GM18951 (cell line): Measurements from ENCODE around the gene LAD1.

Source experiments
- POLR2A ChIP-seq: IDR thresholded peaks from 4 replicates; pipeline ENCODE4 v1.6.1; 2011; ENCODE audit warnings: mild to moderate bottlenecking; ENCODE audit not compliant: insufficient read length, insufficient read depth; ENCODE audit errors: extremely low read depth
- in situ Hi-C: fragments of 300-500 bp; cut with MboI; formaldehyde crosslinking; loops from one replicate; pipeline ENCODE4 v1.12.0; 2022; ENCODE audit warnings: low sequenced_read_pairs, mixed read lengths, inconsistent platforms; ENCODE audit not compliant: unreplicated experiment

The LAD1 gene

DNA sequence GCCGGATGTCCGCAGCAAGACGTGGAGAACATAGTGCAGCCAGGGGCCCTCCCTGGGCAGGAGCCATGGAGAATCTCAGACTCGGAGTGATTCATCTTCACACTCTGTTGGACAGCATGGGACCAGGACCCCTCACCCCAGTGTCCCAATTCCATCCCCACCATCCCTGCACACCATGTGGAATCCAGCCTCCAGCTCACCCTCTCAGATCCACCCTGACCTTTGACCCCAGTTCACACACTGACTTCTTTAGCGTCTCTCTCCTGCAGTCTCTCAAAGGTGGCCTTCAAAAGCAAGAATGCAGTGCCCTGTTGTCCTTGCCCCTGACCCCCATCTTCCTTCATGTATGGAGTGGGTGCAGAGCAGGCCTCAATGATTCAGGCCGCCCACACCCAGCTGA, 24.5 kb upstream of the LAD1 start:
- no peak for TF ChIP-seq POLR2A
- in situ Hi-C loops = no loop called here

DNA sequence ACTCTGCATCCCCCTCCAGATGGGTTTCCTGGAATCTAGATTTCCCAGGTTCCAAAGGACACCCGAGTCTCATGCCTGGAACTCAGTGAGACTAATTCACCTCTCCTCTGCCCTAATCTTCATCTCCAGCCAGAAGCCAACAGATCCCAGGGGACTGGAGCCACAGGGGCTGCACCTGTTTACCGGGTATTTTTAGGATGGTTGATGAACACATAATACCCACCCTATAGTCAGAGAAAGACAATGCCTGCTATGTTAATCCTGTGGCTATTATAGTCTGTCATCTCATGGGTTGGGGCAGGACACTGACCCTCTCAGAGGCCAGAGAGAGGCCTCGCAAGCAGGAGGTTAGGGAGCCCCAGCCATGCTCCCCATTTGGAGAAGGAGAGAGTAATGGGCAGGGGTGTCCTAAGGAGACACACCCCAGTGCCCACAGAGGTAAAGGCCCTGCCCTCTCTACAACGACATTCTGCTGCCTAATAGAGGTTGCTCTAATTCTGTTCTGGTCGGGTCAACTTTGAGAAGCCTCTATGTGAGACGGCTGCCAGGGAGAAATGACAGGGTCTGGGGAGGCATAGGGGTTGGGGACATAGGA, 23.4 kb upstream of the LAD1 start:
- in situ Hi-C loops = no loop called here
- no peak for TF ChIP-seq POLR2A

DNA sequence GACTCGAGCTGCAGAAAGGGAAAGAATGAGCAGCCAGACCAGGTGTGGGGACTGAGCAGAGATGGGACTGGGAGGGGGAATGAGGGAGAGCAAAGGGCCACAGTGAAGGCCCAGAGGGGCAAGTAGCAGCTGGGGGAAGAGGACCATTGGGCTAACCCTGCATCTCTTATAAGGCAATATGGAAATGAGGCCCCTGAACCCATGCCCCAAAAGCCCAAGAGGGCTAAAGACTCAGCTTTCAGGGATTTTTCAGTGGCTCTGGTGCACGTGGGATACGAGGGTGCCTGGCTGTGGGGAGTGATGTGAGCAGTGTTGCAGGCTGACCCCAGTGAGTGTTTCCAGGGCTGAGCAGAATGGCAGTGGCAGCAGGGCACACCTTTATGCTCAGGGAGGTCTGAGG, 22.9 kb upstream of the LAD1 start:
- in situ Hi-C loops = no loop called here
- TF ChIP-seq POLR2A = no peak

DNA sequence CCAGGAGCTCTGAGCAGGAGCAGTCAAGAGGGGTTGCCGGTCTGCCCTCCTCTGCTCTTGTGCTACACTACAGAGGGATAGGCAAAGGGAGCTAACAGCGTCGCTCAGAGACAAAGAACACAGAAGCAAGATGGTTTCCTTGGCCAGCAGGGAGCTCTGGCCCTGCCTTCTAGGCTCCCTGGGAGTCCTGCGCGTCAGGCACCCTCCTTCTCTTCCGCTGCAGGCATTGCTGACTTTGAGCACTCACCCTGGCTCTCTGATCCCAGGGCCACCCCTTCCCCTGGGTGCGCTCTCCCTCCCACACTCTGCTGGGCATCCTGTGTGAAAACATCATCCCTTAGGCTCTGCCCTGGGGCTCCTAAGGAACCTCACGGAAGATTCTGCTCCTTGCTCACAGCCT, 21.9 kb upstream of the LAD1 start:
- in situ Hi-C loops = no loop called here
- TF ChIP-seq POLR2A = no peak

DNA sequence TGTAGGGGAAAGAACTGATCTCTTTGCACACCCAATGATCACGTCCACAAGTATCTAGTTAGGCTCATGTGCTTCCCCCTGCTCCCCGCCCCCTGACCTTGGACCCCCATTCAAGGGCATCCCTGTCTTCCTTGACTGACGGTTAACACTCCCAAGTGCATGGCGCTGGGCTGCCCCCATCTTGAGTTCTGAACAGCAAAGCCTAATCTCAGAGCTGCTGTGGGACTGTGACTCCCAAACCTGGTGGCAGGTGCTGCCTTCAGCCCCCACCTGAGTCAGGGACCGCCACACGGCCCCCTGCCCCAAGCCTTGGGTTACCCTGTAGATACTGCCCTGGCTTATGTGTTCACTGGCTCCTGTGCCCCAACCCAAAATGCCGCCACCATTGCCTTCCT, 21.5 kb upstream of the LAD1 start:
- in situ Hi-C loops = no loop called here
- TF ChIP-seq POLR2A = no peak

DNA sequence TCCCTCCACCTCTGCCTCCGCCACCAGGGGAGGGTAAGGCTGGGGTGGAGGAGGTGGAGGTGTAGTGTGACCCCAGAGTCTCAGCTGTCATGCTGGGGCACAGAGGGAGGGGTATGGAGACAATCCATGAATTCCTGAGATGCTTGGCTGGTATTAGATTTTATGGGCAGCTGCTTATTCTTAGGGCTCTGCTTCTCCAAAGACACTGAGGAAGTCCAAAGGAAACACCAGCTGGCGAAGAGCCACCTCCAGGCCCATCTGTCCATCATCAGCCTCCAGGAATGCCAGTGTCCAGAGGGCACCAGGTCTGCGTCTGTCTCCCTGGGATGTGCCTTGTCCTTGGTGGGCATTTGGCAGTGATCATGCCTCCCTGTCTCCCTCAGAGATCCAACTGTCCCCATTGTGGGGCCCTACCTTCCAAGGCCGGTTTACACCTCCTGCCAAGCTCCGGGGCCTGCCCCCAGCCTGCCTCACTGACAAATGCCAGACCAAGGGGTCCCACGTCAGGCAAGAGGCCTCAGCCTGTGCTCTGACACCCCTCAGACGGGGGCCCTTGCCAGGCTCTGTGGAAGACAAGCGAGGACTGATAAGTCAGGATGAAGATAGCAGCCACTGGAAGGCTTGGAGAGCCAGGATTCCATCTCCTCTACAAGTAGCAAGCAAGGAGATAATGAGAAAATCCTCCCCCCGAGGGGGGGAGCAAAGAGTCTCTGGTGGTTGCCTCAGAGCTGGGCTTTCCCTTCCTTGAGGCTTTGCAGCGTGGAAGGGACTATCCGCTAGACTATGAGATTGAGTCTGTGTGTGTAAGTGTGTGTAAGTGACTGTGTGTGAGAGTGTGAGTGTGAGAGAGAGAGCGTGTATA, 20.9 kb upstream of the LAD1 start:
- in situ Hi-C loops = no loop called here
- TF ChIP-seq POLR2A = no peak

DNA sequence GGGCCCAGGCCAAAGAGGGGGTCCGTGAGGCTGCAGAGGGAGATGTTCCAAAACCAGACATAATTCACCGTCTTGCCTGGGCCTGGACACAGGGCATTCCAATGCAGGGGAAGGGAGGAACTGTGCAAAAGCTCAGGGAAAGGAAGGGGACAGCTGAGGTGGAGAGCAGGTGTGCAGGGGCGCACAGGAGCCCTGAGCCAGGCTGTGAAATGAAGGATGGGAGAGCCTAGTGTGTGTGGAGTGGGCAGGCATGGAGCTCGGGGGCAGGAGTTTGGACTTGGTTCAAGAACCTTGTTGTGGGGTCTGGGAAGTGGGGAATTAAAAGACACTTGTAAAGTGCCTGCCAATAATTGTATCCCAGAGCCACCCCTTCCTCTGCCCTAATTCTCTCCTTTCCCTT, 20.1 kb upstream of the LAD1 start:
- in situ Hi-C loops = no loop called here
- no peak for TF ChIP-seq POLR2A

DNA sequence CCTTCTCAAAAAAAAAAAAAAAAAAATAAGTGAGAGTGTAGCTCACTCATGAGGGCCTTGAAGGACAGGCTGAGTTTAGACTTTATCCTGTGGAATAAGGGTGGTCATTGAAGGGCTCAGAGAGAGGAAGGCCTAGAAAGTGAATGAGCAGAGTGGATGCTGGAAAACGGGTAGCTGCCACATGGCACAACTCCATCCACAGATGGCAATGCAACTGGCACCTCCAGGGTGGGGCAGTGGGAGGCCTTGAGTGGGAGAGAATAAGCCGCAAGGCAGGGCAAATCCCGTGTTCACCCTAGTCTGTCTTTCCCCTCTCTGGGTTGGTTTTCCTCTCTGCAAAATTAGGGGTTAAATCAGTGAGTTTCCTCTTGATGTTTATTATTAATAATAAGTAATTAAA, 19.3 kb upstream of the LAD1 start:
- in situ Hi-C loops = no loop called here
- TF ChIP-seq POLR2A = no peak

DNA sequence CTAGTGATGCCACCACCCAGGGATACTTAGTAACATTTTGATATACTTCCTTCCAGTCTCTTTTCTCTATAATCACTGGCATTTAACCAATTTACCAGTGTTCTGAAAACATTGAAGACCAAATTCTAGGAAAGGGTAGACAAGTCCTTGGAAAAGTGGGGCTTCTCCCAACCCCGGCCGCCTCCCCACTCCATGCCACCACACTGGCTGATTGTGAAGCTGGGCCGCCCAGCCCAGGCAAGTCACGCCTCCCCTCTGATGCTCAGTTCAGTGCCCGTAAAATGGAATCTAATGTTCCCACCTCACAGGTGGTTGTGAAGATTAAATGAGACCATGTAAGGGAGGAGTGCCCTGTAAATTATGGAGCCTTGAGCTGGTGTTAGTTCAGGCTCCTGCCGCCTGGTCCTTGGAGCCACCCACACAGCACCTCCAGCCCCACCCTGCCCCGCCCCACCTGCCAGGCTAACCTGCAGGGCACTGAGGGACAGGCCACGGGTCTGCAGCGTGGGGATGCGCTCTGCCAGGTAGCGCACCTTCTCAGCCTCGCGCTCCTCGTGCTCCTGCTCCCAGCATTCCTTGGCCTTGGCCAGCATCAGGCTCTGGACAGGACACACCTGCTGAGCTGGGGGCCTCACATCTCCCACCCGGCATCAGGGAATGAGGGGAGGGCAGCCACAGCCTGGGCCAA, 15.1 kb upstream of the LAD1 start:
- no peak for TF ChIP-seq POLR2A
- in situ Hi-C loops = no loop called here

DNA sequence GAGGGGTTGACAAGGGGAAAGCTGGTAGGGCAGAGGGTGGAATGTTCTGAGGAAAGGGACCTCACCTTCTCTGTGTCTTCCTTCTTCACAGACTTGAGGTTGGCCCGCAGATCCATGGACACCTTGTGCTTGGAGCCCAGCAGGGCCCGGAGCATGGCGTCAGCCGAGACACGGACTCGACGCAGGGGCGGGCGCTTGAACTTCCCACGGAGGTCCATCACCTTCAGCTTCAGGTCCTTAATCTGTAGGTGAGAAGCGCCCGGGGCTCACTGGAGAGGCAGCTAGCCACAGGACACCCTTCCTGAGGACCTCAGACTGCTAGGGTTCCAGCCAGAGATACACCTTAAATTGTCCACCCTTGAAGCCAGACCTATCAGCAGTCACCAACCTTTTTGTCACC, 12.2 kb upstream of the LAD1 start:
- no peak for TF ChIP-seq POLR2A
- in situ Hi-C loops = no loop called here

DNA sequence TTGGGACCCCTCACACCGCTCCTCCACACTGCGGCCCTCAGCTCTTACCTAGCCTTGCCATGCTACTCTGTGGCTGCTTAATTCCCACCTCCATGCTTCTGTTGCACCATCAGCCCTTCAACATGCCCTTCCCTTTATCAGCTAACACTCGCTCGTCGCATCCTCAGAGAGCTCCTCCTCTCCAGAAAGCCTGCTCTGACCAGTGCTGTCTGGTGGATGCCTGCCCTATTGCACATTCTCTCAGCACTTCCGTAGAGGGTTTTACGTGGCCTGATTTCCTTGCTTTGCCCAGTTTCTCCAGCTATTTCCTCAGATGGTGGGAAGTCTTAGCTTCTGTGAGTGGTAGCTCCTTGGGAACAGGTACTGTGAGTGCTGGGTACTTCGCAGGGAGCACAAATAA, 10.3 kb upstream of the LAD1 start:
- in situ Hi-C loops = no loop called here
- TF ChIP-seq POLR2A = no peak

DNA sequence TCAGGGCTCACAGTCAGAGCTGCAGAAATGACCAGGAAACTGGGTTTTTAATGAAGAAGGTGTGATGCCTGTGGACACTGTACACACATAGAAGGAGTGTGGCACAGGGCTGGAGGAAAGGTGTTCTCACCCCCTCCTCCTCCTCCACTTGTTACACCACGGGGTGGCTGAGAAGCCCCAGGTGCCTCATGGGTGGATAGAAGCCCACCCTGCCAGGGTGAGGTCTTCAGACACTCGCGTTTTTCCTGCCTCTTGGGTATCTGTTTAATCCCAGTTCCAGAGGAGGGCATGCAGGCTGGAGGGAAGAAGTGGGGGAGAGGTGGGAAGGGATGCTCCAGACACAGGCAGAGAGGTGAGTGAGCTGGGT, 9.7 kb upstream of the LAD1 start:
- in situ Hi-C loops = no loop called here
- TF ChIP-seq POLR2A = no peak

DNA sequence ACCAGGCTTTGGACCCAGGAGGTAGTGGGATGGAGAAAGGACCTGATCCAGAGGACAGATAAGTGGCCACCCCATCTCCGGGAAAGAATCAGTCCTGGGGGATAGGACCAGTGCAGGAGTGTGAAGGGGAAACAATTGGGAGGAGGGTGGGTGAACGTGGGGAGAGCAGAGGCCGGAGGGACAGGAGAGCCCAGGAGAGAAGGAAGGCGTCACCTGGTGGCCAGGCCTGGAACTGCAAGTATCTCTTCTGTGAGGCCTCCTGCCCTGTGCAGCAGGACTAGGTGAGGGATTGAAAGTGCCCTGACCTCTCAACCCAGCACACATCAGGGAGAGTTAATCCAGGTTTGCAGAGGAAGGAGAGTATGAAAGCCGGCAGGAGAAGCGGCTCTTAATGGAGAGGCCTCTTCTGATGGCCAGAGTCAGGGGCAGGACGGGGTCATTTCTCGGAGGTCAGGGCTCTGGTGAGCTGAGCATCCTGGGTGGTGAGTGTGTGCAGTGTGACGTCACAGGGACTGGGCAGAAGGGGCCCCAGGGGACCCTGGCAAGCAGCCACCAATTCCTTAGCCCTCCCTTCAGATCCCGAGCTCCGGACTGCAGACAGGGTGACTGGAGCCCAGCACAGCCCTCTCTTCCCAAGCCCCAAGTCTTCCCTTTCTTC, 9.2 kb upstream of the LAD1 start:
- in situ Hi-C loops = no loop called here
- no peak for TF ChIP-seq POLR2A
